Stimulated activated CD4-positive, alpha-beta T cell treated with anti-CD3 and anti-CD28 coated beads, TNF-alpha, amount 100 ng/mL, for 24 hours (primary cell): ENCODE data around the gene CDC45.
"Not testable (repeated sequence)": the region's sequence is repeated elsewhere in the genome, so short reads cannot be mapped to it uniquely, and the experiment has no call there.

Experiments
- DNase-seq, 3 experiments: peaks; one replicate each; pipeline ENCODE4 v3.0.0-alpha.2; 2020; ENCODE audit warnings: low read depth in 3 of 3

CDC45 gene, protein sequence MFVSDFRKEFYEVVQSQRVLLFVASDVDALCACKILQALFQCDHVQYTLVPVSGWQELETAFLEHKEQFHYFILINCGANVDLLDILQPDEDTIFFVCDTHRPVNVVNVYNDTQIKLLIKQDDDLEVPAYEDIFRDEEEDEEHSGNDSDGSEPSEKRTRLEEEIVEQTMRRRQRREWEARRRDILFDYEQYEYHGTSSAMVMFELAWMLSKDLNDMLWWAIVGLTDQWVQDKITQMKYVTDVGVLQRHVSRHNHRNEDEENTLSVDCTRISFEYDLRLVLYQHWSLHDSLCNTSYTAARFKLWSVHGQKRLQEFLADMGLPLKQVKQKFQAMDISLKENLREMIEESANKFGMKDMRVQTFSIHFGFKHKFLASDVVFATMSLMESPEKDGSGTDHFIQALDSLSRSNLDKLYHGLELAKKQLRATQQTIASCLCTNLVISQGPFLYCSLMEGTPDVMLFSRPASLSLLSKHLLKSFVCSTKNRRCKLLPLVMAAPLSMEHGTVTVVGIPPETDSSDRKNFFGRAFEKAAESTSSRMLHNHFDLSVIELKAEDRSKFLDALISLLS

DNA sequence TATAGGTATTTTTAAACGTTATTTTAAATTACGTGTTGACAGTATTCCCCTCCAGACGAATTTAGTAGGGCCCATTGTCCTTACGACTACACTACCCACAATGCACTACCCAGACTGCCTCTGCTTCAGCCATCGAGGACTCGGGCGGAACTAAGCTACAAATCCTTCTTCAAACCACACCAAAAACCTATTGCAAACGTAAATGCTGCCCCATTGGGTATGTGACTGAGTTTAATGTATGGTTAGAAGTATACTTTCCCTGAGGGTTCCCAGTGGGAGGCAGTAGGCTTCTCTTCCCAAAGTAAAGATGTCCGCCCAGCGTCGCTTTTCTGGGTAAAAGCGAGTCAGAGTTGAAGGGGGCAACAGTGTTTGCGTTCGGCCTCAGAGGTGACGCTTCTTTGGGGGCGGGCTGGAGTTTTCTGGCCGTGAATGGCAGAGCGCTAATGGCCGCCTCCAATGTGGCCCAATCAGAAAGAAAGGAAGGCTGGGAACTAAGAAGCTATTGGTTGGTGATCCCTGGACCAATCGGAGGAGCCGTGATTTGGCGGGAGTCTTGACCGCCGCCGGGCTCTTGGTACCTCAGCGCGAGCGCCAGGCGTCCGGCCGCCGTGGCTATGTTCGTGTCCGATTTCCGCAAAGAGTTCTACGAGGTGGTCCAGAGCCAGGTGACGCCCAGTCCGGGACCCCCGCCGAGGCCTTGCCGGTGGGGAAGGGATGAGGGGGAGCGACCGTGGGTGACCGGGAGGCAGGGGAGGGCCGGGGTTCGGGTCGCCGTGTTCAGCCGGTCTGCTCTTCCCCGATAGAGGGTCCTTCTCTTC, at the start of gene CDC45:
CDC45 (plus strand) TSS at position 566 of the 818 bp plus-strand sequence; CDS start at position 615, 49 bp downstream.
- DNase-seq, result peak; percentile 89 to 93 (median 92)

DNA sequence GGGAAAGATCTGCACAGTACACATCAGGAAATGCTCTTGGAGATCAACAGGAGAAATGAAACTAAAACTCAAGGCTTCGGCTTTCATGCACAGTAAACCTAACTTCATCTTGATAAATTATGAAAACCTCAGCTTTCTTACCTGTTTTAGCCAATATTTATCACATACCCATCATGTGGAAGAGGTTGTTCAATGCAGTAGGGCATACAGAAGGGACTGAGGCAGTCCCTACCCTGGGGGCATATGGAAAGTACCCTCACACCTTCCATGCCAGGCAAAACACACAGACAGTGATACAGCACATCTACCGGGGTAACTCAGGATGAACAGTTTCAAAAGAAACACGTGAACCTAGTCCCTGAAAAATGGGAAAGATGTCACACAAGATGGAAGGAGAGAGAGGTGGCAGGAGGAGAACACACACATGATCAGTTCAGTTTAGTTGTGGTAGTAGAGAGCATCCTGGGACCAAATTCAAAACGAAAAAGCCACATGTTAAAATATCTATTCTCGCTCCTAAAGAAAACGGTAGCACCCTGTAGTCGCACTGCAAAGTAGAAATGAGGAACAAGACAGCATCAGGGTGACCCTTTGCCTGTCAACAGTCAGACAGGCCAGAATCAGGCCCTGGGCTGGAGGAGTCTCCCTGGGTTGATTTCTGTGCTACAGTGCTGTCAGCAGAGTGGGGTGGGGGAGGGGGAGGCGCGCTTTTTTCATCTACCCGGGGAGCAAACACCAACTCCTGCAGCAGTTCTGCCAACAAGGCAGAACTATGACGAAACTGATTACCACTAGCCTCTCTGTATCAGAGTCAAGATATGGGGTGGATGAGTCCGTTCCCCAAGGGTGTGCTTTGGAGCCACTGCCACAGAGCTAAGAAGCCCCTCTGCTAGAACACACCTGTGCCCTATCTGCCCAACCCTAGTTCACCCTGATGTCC, 49.5 kb upstream of the CDC45 start:
- DNase-seq, result peak in 1 of 3 experiments; percentile 44

DNA sequence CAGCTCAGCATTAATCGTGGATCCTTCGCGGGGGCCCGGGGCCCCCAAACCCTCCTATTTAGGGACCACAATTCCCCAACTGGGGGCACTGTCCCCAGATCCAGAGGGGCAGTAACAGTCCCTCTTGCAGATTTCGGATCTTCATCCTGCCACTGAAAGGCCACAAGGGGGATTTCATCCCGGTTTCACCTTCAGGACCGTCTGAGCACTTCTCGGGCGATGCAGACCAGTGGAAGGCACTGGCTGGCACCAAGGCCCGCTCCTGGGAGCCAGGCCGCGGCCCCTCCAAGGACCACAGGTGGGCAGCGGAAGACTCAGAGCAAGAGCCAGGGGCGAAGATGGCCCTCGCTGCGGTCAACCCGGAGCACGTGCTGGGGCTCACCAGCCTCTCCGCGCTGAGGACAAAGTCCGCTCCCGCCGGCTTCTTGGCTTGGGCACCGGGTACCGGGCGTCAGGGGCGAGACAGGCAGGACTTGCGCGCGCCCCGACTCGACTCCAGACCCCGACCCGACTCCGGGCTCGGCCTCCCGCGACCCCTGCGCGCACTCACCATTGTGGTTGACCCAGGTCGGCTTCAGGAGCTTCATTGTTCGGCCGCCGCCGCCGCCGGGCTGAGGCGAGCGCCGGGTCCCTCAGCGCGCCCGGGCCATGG, 48.7 kb upstream of the CDC45 start:
- DNase-seq, result no peak

DNA sequence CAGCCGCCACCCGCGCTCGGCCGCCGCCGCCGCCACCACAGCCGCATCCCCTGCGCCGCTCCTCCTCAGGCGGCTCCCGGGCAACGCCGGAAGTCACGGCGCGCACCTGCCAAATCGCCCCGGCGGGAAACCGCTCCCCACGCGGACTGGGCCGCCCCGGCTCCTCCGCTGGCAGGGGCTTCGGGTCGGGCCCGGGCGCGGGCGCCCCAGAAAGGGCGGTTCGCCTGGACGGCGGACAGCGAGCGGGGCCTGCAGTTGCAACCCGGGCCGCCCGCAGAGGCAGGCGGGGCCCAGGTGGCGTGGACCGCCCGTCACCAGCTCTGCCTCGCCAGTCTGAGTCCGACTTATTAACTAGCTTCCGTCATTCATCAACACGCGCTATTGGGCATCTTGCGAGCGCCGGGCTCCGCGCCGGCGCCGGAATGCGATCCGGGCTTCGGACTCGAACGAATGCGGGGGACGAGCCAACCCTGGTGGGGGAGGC, 48.0 kb upstream of the CDC45 start, which contains the start of gene HIRA:
HIRA (minus strand) TSS at position 85 of the 484 bp plus-strand sequence. CDS start 257 bp downstream, outside the sequence.
- DNase-seq, result peak; percentile 79 to 85 (median 83)

DNA sequence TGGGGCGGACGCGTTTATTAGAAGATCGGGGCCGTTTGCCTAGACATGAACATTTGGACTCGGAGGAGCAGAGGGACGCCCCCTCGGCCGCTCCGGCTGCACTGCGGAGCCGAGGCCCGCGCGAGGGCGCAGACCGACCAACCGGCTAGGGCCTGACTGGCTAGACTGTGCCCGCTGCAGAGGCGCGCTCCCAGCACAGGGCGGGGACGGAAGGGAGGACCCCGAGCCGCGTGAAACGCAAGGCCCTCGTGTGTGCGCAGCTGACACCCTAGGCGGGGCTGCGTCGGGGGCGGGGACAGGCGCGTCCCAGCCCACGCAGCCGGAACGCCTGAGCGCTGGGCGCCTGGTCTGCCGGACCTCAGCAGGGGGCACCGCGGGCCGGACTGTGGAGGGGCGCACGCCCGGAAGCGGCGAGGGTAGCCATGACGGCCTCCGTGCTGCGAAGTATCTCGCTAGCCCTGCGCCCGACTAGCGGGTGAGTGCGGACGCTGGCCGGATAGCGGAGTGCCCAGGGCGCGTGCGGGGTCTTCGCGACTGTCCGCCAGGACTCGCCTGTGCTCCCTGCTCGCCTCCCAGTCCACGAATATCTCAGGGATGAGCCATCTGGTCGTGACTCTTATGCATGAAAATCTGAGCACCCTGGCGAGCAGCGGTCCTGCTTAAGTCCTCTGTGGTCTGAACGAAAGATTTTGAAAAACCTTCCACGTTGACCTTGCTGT, 47.4 kb upstream of the CDC45 start, which contains the start of gene MRPL40:
MRPL40 (plus strand) TSS at position 413 of the 719 bp plus-strand sequence; CDS start at position 423, 10 bp downstream.
- DNase-seq, result peak; percentile 80 to 94 (median 88)

DNA sequence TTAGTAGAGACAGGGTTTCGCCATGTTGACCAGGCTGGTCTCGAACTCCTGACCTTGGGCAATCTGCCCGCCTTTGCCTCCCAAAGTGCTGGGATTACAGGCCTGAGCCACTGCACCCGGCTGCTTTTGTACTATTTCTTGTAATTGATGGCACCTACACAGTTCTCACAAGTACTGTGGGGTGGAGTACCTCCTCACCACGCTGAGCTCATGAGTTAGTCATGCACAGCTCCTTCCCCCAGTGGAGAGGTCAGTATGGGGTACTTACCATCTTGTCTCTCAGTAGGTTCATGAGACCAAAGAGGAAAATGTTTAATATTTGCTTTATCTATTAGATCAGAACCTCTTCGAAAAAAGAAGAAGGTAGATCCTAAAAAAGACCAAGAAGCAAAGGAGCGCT, 45.3 kb upstream of the CDC45 start:
- no peak for DNase-seq

DNA sequence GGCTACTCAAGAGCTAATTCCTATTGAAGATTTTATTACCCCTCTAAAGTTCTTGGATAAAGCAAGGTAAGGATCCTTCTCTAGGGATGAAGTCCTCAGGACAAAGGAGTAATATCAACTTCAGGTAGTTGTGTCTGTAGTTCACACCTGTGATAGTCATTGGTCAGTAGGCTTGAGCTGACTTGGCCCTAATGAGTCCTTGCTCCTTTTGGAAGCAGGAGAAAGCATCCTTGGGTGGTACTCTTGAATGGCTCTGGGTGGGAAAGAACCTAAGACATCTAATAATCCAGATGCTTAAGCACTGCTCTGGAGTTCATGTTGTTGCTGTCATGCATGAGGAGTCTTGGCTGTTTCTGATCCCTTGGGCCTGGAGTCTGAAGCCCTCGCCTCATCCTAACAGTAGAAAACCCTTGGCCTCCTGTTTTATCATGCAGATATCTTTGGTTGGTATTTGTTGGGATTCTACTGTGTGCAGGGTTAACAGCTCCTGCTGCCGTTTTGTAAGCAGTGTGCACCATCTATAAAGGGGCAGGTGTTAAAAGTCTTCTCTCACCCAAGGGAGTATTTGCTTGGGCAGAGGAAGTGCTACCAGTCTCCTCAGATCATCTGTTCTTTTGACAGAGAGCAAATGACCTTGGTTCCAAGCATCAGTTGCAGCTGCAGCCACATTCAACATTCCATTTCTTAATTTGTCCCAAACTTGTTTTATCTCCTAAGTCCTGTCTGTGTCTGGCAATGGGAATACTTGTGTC, 44.7 kb upstream of the CDC45 start:
- DNase-seq, result no peak

DNA sequence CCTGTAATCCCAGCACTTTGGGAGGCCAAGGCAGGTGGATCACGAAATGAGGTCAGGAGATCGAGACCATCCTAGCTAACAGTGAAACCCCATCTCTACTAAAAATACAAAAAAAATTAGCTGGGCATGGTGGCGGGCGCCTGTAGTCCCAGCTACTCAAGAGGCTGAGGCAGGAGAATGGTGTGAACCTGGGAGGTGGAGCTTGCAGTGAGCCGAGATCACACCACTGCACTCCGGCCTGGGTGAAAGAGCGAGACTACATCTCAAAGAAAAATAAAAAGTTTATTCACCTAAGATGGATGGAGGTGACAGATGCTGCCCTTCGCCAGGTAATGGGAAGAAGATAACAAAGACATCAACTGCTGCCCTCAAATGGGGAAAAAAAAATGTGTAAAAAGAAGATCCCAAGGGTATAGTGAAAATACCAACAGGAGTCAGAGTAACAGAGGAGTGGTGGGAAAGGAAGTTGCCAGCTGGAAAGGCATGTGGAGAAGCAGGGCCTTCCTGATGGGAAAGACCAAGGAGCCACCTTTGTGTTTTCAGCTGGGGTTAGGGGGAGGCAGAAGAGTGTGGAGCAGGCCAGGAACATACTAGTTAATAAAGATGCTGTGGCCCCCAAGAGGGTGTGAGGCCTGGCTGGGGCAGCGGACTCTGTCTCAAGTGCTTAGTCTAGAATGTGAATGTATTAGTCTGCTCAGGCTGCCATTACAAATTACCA, 43.1 kb upstream of the CDC45 start:
- DNase-seq, result not testable (repeated sequence)

DNA sequence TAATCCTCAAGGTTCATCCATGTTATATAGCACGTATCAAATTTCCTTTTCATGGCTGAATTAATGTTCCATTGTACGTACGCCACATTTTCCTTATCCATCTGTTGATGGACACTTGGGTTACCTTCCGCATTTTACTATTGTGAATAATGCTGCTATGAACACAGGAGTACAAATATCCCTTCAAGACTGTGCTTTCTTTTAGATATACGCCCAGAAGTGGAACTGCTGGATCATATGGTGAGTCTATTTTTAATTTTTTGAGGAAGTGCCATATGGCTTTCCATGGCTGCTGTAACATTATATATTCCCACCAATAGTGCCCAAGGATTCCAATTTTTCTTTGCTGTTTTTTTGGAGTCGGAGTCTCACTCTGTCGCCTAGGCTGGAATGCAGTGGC, 41.4 kb upstream of the CDC45 start:
- DNase-seq, result no peak

DNA sequence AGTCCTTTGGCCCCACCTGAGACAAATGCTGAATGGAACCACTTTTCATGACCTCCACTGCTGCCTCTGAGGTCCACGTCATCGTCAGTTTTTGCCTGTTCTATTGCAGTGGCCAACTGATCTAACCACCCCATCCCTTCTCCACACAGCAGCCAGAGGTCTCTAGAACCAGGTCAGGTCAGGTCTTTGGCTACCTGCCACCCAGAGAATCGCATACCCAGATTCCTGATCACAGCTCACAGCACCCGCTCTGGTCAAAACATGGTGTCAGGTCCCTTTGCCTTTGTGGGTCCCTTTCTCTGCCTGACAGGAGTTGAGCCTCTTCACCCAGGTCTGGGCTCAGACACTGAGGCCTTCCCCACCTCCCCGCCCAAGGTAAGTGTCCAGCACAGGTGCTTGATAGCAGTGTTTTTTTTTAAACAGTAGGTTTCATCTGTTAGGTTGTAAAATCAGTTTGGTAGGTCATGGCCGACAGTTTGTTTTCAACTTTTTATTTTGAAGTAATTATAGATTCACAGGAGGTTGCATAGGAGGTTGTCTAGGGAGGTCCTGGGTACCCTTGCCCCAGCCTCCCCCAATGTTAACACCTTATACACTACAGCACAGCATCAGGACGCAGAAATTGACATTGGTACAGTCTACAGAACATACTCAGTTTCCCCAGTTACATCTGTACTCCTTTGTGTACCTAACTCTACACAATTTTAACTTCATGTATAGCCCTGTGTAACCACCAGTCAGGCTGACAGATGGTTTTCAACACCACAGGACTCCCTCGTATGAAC, 39.1 kb upstream of the CDC45 start:
- DNase-seq, result no peak

DNA sequence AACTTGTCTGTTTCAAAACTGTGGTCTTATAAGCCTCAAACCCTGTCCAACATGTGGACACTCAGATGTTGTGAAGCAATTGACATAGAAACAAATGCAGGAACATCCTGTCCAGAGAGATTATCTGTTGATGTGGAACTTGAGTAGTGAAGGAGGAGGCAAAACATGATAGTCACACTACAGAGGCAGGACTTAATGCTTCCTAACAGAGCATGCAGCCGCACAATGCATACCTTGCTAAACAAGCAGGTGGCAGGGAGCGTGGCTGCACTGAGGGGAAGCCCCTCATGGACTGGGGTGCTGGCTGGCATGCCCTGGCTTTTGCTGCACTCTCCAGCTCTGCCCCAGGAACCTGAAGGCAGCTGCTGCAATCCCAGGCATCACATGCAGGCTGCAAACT, 37.6 kb upstream of the CDC45 start:
- DNase-seq, result no peak

DNA sequence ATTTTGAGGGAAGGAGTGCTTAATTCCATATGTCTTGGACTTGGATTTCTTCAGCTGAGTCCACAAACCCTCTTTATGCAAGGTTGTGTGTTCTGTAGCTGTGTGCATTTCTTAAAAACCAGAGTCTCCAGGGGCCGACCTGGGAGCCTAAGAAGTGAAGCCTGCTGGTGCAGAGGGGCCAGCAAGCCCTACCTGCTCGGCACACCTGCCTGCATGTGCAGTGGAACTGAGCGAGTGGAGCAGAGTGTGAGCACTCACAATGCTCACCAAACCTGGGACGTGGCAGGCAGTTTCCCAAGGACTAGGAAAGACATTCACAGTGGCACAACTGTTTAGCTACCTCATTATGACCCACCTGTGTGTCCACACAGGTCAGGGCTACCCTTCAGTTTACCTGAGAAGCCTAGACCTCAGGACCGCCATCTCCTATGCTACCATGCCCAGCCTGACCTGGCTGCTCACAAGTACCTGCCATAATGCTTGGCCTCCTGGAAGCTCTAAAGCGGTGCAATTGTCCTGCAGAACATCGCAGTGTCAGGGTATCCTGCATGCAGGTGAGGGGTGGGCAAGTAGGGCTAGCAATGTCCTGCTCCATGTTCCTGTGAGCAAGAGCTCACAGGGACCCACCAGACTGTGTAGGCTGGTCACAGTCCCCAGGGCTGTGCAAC, 36.0 kb upstream of the CDC45 start:
- no peak for DNase-seq

DNA sequence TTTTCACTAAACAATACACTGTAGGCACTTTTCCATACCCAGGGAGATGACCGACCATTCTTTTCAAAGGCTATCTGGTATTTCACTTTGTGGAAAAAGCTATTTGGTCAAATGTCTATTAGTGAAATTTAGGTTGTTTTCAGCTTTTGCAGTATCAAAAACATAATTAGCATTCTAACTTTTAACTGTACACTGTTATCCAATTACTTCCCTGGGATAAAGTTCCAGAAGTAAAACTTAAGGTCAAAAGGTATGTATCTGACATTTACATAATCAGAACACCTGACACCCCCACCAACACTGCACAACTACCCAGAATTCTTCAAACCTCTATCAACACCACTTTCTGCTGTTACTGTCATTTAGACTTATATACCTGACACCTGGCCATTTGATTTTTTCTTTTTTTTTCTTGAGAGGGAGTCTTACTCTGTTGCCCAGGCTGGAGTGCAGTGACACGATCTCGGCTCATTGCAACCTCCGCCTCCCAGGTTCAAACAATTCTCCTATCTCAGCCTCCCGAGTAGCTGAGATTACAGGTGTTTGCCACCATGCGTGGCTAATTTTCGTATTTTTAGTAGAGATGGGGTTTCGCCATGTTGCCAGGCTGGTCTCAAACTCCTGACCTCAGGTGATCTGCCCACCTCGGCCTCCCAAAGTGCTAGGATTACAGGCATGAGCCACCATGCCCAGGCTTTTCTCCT, 34.3 kb upstream of the CDC45 start:
- DNase-seq, result not testable (repeated sequence)

DNA sequence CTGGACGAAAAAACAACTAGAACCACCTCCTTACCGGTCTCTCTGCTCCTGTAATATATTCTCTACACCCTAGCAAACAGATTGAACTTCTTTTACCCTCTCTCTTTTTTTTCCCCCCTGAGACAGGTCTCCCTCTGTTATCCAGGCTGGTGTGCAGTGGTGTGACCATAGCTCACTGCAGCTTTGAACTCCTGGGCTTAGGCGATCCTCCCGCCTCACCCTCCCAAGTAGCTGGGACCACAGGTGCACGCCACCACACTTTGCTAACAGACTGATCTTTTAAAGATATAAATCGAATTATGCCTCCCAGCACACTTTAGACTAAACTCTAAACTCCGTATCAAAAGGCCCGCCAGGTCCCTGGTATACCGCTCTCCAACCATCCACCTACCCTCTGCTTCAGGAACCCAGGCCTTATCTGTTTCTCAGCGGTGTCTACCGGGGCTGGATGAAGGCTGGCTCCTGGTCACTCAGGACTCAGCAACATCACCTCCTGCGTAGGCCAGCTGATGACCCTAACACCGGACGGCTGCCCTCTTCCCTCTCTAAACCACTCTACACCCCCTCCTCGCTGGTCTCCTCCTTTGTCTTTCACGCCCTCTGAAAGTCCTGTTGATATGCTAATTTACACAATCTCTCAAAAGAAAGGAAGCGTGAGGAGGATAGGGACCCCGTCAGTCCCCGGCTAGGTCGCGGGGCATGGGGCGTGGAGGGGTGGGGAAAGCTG, 33.0 kb upstream of the CDC45 start:
- no peak for DNase-seq

DNA sequence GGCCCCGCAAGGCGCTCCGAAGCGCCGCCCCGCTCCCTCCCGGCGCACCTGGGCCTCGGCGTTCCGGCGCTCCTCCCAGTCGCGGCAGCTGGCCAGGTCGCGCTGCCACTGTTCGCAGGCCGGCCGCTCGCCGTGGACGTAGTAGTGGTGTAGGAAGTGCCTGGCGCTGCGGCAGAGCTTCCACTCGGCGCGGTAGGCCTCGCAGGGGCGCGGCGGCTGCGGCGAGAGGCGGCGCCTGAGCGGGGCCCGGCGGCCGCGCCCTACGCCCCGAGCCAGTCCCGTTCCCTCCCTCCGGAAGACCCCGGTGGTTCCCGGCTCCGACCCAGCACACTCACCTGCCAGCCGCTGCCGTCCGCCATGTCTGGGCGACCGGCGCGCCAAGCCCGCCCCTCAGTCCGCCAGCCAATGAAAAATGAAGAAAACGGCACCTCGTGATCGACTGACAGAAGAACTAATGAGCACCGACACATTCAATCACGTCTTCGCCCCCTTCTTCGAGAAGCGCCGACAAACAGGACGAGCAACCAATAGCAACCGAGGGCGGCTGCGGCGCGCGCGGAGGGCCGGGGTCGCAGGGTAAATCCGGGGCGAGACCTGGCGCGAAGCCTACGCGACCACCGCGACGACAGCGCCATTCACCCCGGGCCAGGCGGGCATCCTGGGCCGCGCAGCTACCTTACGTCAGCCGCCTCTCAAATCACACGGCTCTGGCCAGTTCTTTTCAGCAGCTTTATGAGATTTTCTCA, 32.2 kb upstream of the CDC45 start, which contains the start of gene C22orf39:
C22orf39 (minus strand) TSS at position 382 of the 746 bp plus-strand sequence; CDS start at position 359, 23 bp downstream.
- DNase-seq, result peak; percentile 73 to 83 (median 81)
